ENCODE data around the gene OR2T3.
"Not testable (repeated sequence)": the region's sequence is repeated elsewhere in the genome, so short reads cannot be mapped to it uniquely, and the experiment has no call there.

GRCh38 chr1:248442500-248443277 is 30.5 kb upstream of the OR2T3 start:
- not testable (repeated sequence) for TF ChIP-seq NFYB (IDR thresholded peaks at IDR 0.05; ENCODE audit: extremely low read depth, insufficient read length); SPI1 (IDR thresholded peaks at IDR 0.05; ENCODE audit: borderline replicate concordance, low read depth, low read length); NFE2L1 (tag; IDR thresholded peaks at IDR 0.05; ENCODE audit: borderline replicate concordance, low read depth); RREB1 (CRISPR knock-in tag; IDR thresholded peaks at IDR 0.05); EP300 (IDR thresholded peaks at IDR 0.05; ENCODE audit: low read length); ZNF592 (IDR thresholded peaks at IDR 0.05); PML (IDR thresholded peaks at IDR 0.05; ENCODE audit: low read length); ZBED1 (IDR thresholded peaks at IDR 0.05)
